Stimulated activated CD4-positive, alpha-beta T cell treated with anti-CD3 and anti-CD28 coated beads, Interleukin-2, amount 100 ng/mL, for 4 hours (primary cell): Measurements from ENCODE around the gene POLN.
"Not testable (repeated sequence)": the region's sequence is repeated elsewhere in the genome, so short reads cannot be mapped to it uniquely, and the experiment has no call there.

Experiments
- DNase-seq: peaks from one replicate; pipeline ENCODE4 v3.0.0-alpha.2; 2020; ENCODE audit warnings: low read depth

The POLN gene

GRCh38 chr4:2219233-2219760 is 22.6 kb downstream of the POLN start:
- no peak for DNase-seq

DNA sequence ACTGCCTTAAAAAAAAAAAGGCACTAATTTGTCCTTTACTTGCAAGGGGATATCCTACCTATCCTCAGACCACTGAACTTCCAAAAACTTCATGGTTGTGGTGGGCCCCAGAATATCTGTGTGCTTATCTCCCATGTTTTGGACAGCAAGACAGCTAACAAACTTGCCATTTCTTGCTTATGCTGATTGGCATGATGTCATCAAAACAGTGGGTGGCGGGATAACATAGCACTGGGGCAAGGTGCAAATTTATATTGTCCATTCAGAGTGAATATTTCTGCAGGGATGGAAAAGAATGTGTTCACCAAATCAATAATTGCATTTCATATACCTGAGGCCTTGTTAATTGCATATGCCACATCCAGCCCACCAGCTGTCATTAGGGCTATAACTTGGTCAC is 23.5 kb downstream of the POLN start:
- DNase-seq, result no peak

GRCh38 chr4:2217726-2218125 is 24.2 kb downstream of the POLN start:
- no peak for DNase-seq

GRCh38 chr4:2212831-2213230 is 29.1 kb downstream of the POLN start:
- DNase-seq, result no peak

DNA sequence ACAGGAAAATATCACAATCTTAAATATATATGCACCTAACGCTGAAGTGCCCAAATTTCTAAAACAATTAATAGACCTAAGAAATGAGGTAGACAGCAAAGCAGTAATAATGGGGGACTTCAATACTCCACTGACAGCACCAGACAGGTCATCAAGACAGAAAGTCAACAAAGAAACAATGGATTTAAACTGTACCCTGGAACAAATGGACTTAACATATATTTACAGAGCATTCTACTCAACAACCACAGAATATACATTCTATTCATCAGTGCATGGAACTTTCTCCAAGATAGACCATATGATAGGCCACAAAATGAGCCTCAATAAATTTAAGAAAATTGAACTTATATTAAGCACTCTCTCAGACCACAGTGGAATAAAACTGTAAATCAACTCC is 39.1 kb downstream of the POLN start:
- DNase-seq, result not testable (repeated sequence)

- DNase-seq, result no peak
Observed at GRCh38 chr4:2194496-2194895, 47.4 kb downstream of the POLN start.

- DNase-seq, result no peak
Observed at GRCh38 chr4:2193326-2193725, 48.6 kb downstream of the POLN start.

DNA sequence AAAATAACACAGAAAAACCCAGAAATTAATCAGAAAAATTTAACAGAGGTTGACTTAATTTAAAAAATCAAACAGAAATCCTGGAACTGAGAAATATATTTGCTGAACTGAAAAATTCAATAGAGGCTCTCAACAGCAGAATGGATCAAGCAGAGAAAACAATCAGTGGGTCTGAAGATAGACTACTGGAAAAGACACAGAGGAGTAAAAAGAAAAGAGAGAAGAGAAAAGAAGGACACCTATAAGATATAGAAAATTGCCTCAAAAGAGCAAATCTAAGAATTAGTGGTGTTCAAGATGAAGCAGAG is 55.1 kb downstream of the POLN start:
- no peak for DNase-seq

- DNase-seq, result no peak
Observed at GRCh38 chr4:2186133-2186864, 55.6 kb downstream of the POLN start.

- DNase-seq, result no peak
Observed at GRCh38 chr4:2183394-2183793, 58.5 kb downstream of the POLN start.

- DNase-seq, result no peak
Observed at GRCh38 chr4:2182994-2183393, 58.9 kb downstream of the POLN start.

GRCh38 chr4:2180410-2180809 is 61.5 kb downstream of the POLN start:
- DNase-seq, result no peak

DNA sequence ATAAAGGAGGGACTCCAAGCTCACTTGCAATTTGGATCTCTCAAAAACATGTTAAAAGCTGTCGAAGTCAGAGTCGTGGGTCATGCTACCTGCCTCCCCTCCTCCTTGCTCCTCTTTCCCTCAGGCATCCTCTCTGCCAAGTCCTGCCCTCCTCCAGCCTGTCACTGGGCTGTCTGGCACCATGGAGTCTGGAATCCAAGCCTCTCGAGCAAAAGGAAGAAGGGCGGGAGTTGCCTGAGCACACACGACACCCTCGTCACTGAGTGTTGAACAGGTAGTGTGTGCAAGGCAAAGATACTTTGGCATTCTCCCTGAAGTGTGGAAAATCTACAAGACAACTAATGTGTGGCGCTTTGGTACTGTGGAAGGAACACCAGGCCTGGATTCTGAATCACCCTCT is 62.2 kb downstream of the POLN start:
- DNase-seq, result no peak

- DNase-seq, result no peak
Observed at GRCh38 chr4:2178986-2179385, 62.9 kb downstream of the POLN start.

DNA sequence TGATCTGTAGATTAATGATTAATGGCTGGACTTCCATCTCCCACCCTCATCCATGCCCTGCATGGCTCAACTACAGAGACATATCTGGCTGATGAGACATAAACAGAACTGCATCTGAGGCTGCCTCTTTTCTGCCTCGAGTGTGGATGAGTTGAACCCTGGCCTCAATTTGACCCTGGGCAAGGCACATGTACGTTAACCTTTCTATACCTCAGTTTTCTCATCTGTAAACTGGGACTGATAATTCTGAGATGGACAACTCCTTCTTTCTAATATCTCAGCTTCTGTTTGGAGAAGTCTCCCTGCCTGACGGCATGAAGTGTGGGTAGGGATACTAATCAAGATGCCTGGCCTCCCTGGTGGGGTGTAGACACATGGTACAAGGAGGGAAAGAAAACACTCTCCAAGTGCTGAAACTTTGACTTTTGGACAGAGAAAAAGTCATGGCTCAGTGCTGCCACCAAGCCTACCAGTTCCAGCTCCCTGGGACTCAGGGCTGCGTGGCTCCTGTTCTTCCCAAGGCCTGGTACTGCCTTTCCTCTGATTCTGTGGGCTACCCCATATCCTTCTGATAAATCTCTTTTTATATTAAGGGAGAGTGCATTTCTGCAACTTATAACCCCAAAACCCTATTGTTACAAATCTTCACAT is 64.4 kb downstream of the POLN start:
- no peak for DNase-seq

DNA sequence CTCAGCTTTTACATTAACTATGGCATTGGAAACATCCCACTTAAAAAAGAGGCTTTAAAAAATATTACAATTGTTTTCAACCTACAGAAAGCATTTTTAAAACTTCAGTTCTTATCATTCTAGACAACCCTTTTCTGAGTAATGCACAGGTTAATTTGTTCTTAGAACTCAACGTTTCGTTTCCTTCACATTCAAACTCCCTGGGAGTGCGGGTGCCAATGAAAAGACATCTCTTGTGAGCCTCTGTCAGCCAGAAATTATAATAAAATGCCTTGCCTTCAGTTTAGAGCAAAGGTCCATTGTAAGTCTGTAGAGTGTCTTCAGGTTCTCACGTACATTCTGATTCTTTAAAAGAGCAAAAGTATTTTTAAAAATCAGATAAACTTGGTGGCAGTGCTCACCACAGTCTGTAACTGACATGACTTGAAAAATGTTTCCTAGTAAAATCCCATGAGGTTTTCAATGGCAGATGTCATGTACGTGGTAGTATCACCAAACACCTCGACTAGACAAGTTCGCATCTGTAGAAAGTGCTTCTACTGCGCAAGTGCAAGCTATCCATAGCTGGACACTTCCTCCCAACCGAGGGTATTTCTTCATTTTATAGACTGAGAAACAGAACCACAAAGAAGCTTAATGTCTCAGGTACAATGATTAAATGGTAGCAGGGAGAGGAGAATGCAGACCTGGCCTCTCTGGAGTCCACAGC is 65.8 kb downstream of the POLN start:
- DNase-seq, result no peak

DNA sequence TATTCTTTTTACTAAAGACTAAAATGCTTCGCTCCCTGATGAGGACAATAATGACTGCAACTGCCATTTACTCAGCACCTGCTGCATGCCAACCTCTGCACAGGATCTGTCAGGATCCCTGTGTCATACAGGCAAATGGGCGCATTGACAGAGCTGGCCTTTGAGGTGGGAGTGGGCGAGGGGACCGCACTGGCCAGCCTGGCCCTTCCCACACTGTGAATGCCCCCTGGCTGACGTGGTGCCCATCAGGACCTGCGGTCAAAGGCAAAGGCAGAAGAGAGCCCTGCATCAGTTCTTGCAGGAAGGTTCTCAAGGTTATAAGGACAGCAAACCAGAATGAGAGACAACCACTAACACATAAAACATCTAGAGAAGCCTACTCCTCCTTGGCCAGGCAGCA is 67.9 kb downstream of the POLN start:
- no peak for DNase-seq

GRCh38 chr4:2172627-2173231 is 69.2 kb downstream of the POLN start:
- DNase-seq, result no peak

DNA sequence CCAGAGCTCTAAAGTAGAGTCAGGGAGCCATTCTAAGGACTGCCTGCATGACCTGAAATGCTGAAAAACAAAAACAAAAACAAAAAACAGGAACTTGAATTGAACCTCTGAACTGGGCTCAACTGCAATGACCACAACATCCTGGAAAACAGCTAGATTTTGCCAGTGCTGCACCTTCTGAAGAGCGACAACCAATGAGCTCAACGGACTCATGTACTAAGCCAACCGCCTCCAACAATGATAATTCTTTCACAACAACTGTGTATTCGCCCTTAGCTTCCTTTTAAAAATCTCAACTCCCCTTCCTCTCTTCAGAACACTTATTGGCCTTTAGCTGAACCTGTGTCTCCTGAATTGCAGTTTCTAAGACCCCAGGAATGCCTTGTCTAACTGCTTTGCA is 69.8 kb downstream of the POLN start:
- no peak for DNase-seq

- DNase-seq, result no peak
Observed at GRCh38 chr4:2168469-2169319, 73.2 kb downstream of the POLN start.

DNA sequence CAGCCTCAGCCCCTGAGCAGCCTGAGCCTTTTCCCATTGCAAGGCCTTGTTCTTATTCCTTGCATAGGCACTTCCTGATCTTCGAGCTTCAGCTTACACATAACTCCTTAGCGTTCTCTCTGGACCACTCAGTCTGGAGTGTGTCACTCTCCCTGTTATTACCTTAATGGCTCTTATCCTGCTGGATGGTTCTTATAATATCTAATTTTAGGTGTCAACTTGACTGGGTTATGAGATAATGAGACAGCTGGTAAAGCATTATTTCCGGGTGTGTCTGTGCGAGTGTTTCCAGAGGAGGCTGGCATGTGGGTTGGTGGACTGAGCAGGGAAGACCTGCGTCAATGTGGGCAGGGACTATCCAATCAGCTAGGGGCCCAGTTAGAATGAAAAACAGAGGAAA is 75.7 kb downstream of the POLN start:
- no peak for DNase-seq

GRCh38 chr4:2165391-2165790 is 76.5 kb downstream of the POLN start:
- no peak for DNase-seq
